GM19240 (cell line): ENCODE data around the gene PLK5.

Experiments
- DNase-seq: peaks from one replicate; pipeline ENCODE4 v3.0.0; 2011; ENCODE audit warnings: low spot score; ENCODE audit not compliant: insufficient read length

PLK5 gene

GRCh38 chr19:1555487-1556389, 31.9 kb downstream of the PLK5 start:
- DNase-seq: no peak

GRCh38 chr19:1556390-1557070, 32.7 kb downstream of the PLK5 start:
- no peak for DNase-seq

- no peak for DNase-seq
Observed at GRCh38 chr19:1558552-1558951, 34.7 kb downstream of the PLK5 start.

- DNase-seq: no peak
Observed at GRCh38 chr19:1560286-1560882, 36.5 kb downstream of the PLK5 start.

GRCh38 chr19:1561236-1561842, 37.5 kb downstream of the PLK5 start:
- no peak for DNase-seq

GRCh38 chr19:1563251-1563650, 39.4 kb downstream of the PLK5 start:
- no peak for DNase-seq

GRCh38 chr19:1566392-1567115, 42.7 kb downstream of the PLK5 start:
- DNase-seq: no peak

GRCh38 chr19:1567116-1567847, 43.4 kb downstream of the PLK5 start:
- no peak for DNase-seq

- no peak for DNase-seq
Observed at GRCh38 chr19:1567848-1568227, 44.0 kb downstream of the PLK5 start.

- peak; percentile 98 for DNase-seq
Observed at GRCh38 chr19:1568320-1569019, 44.6 kb downstream of the PLK5 start, which contains the start of gene MEX3D. Gene MEX3D, minus strand, starts transcription at chr19:1568325. Its CDS starts 267 bp downstream, at chr19:1568058.

- no peak for DNase-seq
Observed at GRCh38 chr19:1569997-1570396, 46.1 kb downstream of the PLK5 start.

- DNase-seq: no peak
Observed at GRCh38 chr19:1570836-1571235, 47.0 kb downstream of the PLK5 start.

GRCh38 chr19:1571358-1571757, 47.5 kb downstream of the PLK5 start:
- DNase-seq: no peak

GRCh38 chr19:1572795-1573194, 48.9 kb downstream of the PLK5 start:
- no peak for DNase-seq

- no peak for DNase-seq
Observed at GRCh38 chr19:1574354-1575136, 50.7 kb downstream of the PLK5 start.

GRCh38 chr19:1575323-1576241, 51.7 kb downstream of the PLK5 start:
- DNase-seq: no peak

GRCh38 chr19:1576242-1577089, 52.6 kb downstream of the PLK5 start:
- no peak for DNase-seq
